ES-I3 (cell line): ENCODE measurements around the gene B3GAT1.

Experiments used
- H3K36me3 ChIP-seq: 2 replicates; pipeline ENCODE4 v1.6.1; 2013; ENCODE audit warnings: mild to moderate bottlenecking, low read length, control low read depth, moderate library complexity; ENCODE audit not compliant: insufficient read depth
- H3K4me1 ChIP-seq: 2 replicates; pipeline ENCODE4 v1.6.1; 2013; ENCODE audit warnings: mild to moderate bottlenecking, control low read depth, low read length; ENCODE audit not compliant: insufficient read depth
- H3K9ac ChIP-seq: 2 replicates; pipeline ENCODE4 v1.6.1; 2013; ENCODE audit warnings: low read depth, mild to moderate bottlenecking, low read length, moderate library complexity
- H3K9me3 ChIP-seq: 2 replicates; pipeline ENCODE4 v1.6.1; 2013; ENCODE audit warnings: mild to moderate bottlenecking, low read length, moderate library complexity; ENCODE audit not compliant: control insufficient read depth, insufficient read depth

B3GAT1 gene

GRCh38 chr11:134382830-134383229 lies 29.2 kb downstream of the B3GAT1 start:
- H3K36me3 ChIP-seq, result no peaks in the 10 kb centered on the region

GRCh38 chr11:134382257-134382656 lies 29.8 kb downstream of the B3GAT1 start:
- Histone ChIP-seq H3K36me3 (no peaks in the 10 kb centered on the region), H3K9ac (no peak overlapping the region), H3K4me1 (peaks cover 8% of the 10 kb centered on the region; the same call in 1 of the 2 replicates), H3K9me3 (no peaks in the 10 kb centered on the region)

More at GRCh38 chr11:134382830-134383229, 29.2 kb downstream of the B3GAT1 start:
- Histone ChIP-seq H3K9ac (no peak overlapping the region), H3K9me3 (no peaks in the 10 kb centered on the region), H3K4me1 (peaks cover 9% of the 10 kb centered on the region; the same call in 1 of the 2 replicates)

GRCh38 chr11:134380785-134381184 lies 31.3 kb downstream of the B3GAT1 start:
- Histone ChIP-seq H3K36me3 (no peaks in the 10 kb centered on the region), H3K4me1 (no peaks in the 10 kb centered on the region), H3K9ac (no peak overlapping the region), H3K9me3 (no peaks in the 10 kb centered on the region)

GRCh38 chr11:134380229-134380628 lies 31.8 kb downstream of the B3GAT1 start:
- H3K36me3 ChIP-seq, result no peaks in the 10 kb centered on the region
- H3K9ac ChIP-seq, result no peak overlapping the region
- H3K4me1 ChIP-seq, result no peaks in the 10 kb centered on the region
- H3K9me3 ChIP-seq, result no peaks in the 10 kb centered on the region

- H3K9ac ChIP-seq, result no peak overlapping the region
- H3K9me3 ChIP-seq, result no peaks in the 10 kb centered on the region
- H3K4me1 ChIP-seq, result no peaks in the 10 kb centered on the region
- H3K36me3 ChIP-seq, result no peaks in the 10 kb centered on the region
Observed at GRCh38 chr11:134379241-134379640, 32.8 kb downstream of the B3GAT1 start.

DNA sequence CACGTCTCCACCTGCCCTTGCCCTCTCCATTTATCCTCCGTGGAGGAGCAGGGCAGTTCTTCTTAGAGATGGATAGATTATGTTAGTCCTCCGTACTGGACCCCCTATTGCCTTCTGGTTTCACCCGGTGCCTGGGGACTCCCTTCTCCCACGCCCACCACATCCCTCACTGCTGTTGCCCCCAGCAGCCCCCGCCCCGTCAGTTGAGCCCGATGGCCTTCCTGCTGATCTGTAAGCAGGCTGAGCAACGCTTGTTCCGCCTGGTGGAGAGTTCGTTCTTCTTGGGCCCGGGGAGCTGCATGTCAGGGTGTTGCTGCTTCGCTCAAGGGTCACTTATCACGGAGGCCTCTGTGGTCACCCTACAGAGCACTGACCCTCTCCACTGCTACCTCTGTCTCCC lies 34.2 kb downstream of the B3GAT1 start:
- Histone ChIP-seq H3K9ac (no peak overlapping the region), H3K36me3 (no peaks in the 10 kb centered on the region), H3K9me3 (no peaks in the 10 kb centered on the region), H3K4me1 (no peaks in the 10 kb centered on the region)

- Histone ChIP-seq H3K4me1 (no peaks in the 10 kb centered on the region), H3K9ac (no peak overlapping the region), H3K36me3 (no peaks in the 10 kb centered on the region), H3K9me3 (no peaks in the 10 kb centered on the region)
Observed at GRCh38 chr11:134376150-134376921, 35.7 kb downstream of the B3GAT1 start.

DNA sequence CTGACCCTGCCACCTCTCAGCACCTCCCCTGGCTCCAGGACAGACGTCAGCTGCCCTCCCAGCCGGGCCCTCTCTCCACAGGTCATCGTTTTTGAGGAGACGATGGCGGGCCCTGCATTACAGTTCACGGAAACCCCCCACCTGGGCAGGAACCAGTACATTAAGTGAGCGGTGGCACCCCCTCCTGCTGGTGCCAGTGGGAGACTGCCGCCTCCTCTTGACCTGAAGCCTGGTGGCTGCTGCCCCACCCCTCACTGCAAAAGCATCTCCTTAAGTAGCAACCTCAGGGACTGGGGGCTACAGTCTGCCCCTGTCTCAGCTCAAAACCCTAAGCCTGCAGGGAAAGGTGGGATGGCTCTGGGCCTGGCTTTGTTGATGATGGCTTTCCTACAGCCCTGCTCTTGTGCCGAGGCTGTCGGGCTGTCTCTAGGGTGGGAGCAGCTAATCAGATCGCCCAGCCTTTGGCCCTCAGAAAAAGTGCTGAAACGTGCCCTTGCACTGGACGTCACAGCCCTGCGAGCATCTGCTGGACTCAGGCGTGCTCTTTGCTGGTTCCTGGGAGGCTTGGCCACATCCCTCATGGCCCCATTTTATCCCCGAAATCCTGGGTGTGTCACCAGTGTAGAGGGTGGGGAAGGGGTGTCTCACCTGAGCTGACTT lies 37.0 kb downstream of the B3GAT1 start:
- Histone ChIP-seq H3K9me3 (no peaks in the 10 kb centered on the region), H3K36me3 (no peaks in the 10 kb centered on the region), H3K9ac (no peak overlapping the region), H3K4me1 (no peaks in the 10 kb centered on the region)

GRCh38 chr11:134374171-134374570 lies 37.9 kb downstream of the B3GAT1 start:
- H3K9ac ChIP-seq, result no peak overlapping the region
- H3K4me1 ChIP-seq, result no peaks in the 10 kb centered on the region
- H3K9me3 ChIP-seq, result no peaks in the 10 kb centered on the region
- no peaks in the 10 kb centered on the region for H3K36me3 ChIP-seq

DNA sequence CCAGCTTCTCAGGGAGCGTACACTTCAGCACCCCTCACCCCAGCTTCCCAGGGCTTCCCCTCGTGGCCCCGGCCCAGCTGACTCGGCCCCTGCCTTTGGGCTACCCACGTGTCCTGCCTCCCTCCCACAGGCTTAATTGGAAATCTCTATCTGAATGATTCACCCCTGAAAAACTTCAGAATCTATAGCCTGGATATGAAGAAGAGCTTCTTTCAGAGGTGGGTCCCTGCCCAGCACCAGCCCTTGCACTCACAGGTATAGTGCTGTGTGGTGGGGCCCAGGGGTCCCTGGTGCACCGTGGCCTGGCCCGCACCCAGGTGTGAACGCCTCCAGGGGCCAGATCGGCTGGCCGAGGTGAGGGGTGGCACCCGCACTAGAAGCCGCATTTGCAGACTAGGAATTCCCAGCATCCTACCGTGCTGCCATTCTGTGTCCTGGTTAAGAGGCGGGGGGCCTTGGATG lies 38.4 kb downstream of the B3GAT1 start:
- H3K9ac ChIP-seq, result no peak overlapping the region
- no peaks in the 10 kb centered on the region for H3K4me1 ChIP-seq
- no peaks in the 10 kb centered on the region for H3K9me3 ChIP-seq
- no peaks in the 10 kb centered on the region for H3K36me3 ChIP-seq

DNA sequence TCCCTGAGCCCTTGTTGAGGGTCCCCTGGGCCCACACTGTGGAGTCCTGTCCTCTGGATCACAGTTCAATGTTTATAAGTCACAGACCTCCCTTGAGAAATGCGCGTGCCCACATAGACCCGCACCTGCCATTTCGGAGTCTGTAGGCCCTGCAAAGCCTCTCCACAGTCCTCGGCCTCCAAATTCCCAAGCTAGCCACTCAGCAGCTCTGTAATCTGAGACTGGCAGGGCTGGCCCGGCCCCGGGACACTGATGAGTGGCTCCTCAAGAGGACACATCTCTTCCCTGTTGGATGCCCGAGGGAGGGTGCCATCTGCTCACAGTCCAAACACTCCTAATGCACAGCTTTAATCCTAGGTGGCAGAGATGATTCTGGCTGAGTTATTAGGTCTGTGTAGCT lies 39.1 kb downstream of the B3GAT1 start:
- Histone ChIP-seq H3K9me3 (no peaks in the 10 kb centered on the region), H3K36me3 (no peaks in the 10 kb centered on the region), H3K4me1 (no peaks in the 10 kb centered on the region), H3K9ac (no peak overlapping the region)

DNA sequence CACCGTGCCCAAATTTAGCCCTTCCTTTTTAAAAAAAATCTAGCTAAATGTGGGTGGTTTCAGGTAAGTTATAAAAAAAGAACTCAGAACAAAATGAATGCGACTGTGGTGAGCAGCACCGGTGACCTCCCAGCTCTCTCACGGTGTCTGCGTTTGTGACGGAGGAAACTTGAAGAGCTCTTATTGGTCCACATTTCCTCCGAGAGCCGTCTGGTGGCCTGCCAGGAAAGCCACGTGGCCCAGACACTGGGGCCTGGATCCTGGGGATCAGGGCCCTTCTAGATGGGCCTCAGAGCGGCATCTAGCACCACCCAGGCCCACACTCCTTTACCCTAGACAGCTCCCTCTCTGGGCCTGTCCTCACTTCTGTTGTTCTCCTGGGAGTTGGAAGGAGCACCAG lies 39.5 kb downstream of the B3GAT1 start:
- H3K36me3 ChIP-seq, result no peaks in the 10 kb centered on the region
- no peak overlapping the region for H3K9ac ChIP-seq
- H3K4me1 ChIP-seq, result no peaks in the 10 kb centered on the region
- no peaks in the 10 kb centered on the region for H3K9me3 ChIP-seq

DNA sequence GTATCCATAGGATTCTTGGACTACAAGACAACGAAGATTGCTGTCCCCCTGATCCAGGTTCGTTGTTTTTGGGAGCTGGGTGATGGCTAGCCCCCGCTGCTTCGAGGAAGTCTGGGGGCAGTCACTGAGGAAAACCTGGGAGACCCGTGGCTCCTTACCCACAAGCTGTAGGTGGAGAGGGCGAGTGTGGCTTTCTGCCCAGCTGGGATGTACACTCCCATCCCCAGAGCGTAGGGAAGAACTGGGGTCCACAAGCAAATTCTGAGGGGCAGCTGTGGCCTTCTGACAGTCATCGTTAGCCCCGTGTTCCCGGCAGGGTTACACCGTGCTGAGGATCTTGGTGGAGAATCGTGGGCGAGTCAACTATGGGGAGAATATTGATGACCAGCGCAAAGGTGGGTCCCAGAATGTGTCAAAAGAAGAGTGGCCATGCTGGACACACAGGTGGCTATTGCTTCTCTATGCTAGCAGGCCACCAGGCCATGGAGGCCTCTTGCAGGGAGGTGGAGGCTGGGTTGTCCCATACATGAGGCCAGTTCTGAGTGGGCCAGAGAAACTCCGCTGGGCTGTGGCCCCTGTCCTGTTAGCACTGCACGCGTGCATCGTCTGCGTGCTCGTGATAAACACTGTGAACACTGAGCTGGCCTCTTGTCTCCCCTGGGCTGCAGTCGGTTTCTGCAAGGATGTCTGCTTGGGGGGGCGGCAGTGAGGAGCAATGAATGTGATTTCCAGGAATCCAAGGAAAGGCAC lies 40.4 kb downstream of the B3GAT1 start:
- Histone ChIP-seq H3K9me3 (no peaks in the 10 kb centered on the region), H3K4me1 (no peaks in the 10 kb centered on the region), H3K9ac (no peak overlapping the region)

DNA sequence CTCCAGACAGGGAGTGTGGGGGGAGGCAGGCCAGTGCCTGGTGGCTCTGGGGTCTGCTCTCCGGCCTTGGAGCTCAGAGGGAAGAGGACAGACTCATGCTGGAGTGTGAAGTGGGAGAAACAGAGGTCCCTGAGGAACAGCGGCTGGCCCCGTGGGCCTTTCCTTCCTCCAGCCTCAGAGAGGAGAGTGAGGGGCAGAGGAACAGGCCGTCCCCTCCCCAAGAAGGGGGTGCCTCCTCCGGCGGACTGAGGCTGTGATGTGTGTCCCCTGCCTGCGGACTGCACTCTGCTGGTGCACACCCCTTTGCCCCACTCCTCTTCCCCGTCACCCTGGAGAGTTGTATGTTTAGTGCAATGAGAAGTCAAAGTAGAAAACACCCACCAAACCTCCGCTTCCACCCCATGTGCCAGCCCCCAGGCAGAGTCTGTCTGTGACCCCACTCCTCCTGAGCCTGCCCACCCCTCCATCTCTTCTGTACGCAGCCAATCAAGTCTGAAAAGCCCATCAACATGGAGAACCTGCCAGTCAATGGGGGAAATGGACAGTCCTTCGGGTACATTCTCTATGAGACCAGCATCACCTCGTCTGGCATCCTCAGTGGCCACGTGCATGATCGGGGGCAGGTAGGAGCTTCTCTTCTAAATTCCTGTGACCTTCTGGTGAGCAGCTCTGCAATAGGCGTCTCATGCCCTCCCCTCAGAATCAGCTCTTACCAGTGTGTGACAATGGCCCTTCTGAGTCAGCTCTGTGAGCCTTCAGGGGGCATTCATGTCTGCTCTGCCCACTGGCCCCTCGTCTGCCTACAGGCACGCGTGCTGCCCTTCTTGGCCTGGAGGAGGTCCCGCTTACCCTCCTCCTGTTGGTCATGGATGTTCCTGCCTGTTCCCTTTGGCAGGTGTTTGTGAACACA lies 41.3 kb downstream of the B3GAT1 start:
- H3K4me1 ChIP-seq, result no peaks in the 10 kb centered on the region
- H3K9me3 ChIP-seq, result no peaks in the 10 kb centered on the region
- H3K36me3 ChIP-seq, result no peaks in the 10 kb centered on the region
- no peak overlapping the region for H3K9ac ChIP-seq

More for the DNA sequence above, 40.4 kb downstream of the B3GAT1 start:
- no peaks in the 10 kb centered on the region for H3K36me3 ChIP-seq
